Neural crest cell (in vitro differentiated cells): Measurements from ENCODE around the gene C1orf159. TPM values are rescaled to one million over a fixed set of nuclear protein-coding genes. Genes with fewer than 3 reads are reported as not detected.
"Not testable (repeated sequence)": the region's sequence is repeated elsewhere in the genome, so short reads cannot be mapped to it uniquely, and the experiment has no call there.

ENCODE experiments used
- DNase-seq: peaks from one replicate; pipeline ENCODE4 v3.0.0; 2021; ENCODE audit warnings: low read depth, mixed read lengths, low spot score
- H3K27ac Mint-ChIP-seq: one replicate; pipeline ENCODE4 v1.8.0; 2021; ENCODE audit warnings: mild to moderate bottlenecking, mixed read lengths; ENCODE audit not compliant: unreplicated experiment
- H3K27me3 Mint-ChIP-seq: 2 replicates; pipeline ENCODE4 v1.8.0; 2021; ENCODE audit warnings: low read depth, mild to moderate bottlenecking, mixed read lengths
- H3K36me3 Mint-ChIP-seq: 2 replicates; pipeline ENCODE4 v1.8.0; 2021; ENCODE audit warnings: low read depth, mild to moderate bottlenecking, mixed read lengths
- H3K4me1 Mint-ChIP-seq: 2 replicates; pipeline ENCODE4 v1.8.0; 2021; ENCODE audit warnings: mixed read lengths
- H3K4me3 Mint-ChIP-seq: one replicate; pipeline ENCODE4 v1.8.0; 2021; ENCODE audit warnings: mild to moderate bottlenecking, mixed read lengths
- H3K9me3 Mint-ChIP-seq: 2 replicates; pipeline ENCODE4 v1.8.0; 2021; ENCODE audit warnings: mixed read lengths
- CTCF ChIP-seq: fragments of 200-600 bp; sonication (generic); conservative IDR thresholded peaks from 2 replicates; pipeline ENCODE4 v1.5.0; 2021; ENCODE audit warnings: antibody characterized with exemption, mild to moderate bottlenecking
- total RNA-seq: library from RNA; stranded (reverse); gene quantifications from 2 replicates; pipeline ENCODE4 v1.2.1, GENCODE V29; 2021

The C1orf159 gene
- total RNA-seq, 1 donor from 2014 or later, result 26.1 TPM

- DNase-seq, result peak; percentile 45
- Mint-ChIP-seq H3K4me1 (peaks cover 3% of the 10 kb centered on the region), H3K36me3 (peaks cover 7% of the 10 kb centered on the region), H3K9me3 (peaks cover 15% of the 10 kb centered on the region), H3K27ac (no peak overlapping the region), H3K27me3 (peaks cover 5% of the 10 kb centered on the region), H3K4me3 (peak overlapping the region; percentile 65)
- TF ChIP-seq CTCF, result no peak
These were observed 41.6 kb upstream of the C1orf159 start for GRCh38 chr1:1157426-1157913.

GRCh38 chr1:1157033-1157365 is 41.1 kb upstream of the C1orf159 start:
- H3K4me3 Mint-ChIP-seq, result peak overlapping the region; percentile 44
- DNase-seq, result no peak
- H3K4me1 Mint-ChIP-seq, result peaks cover 6% of the 10 kb centered on the region
- H3K9me3 Mint-ChIP-seq, result peaks cover 18% of the 10 kb centered on the region
- no peak for TF ChIP-seq CTCF
- peaks cover 5% of the 10 kb centered on the region for H3K27me3 Mint-ChIP-seq
- H3K36me3 Mint-ChIP-seq, result peaks cover 7% of the 10 kb centered on the region
- H3K27ac Mint-ChIP-seq, result no peak overlapping the region

- no peak for TF ChIP-seq CTCF
- peaks cover 6% of the 10 kb centered on the region for H3K4me1 Mint-ChIP-seq
- H3K9me3 Mint-ChIP-seq, result peaks cover 18% of the 10 kb centered on the region
- DNase-seq, result no peak
- peak overlapping the region; percentile 49 for H3K4me3 Mint-ChIP-seq
- no peak overlapping the region for H3K27ac Mint-ChIP-seq
- H3K36me3 Mint-ChIP-seq, result peaks cover 7% of the 10 kb centered on the region
- peaks cover 5% of the 10 kb centered on the region for H3K27me3 Mint-ChIP-seq
These were observed 40.5 kb upstream of the C1orf159 start for GRCh38 chr1:1156140-1157032.

GRCh38 chr1:1155258-1155657 is 39.4 kb upstream of the C1orf159 start:
- TF ChIP-seq CTCF, result no peak
- no peak overlapping the region for H3K27ac Mint-ChIP-seq
- peak overlapping the region; percentile 41 for H3K4me3 Mint-ChIP-seq
- peaks cover 5% of the 10 kb centered on the region for H3K27me3 Mint-ChIP-seq
- DNase-seq, result no peak
- H3K36me3 Mint-ChIP-seq, result peaks cover 7% of the 10 kb centered on the region
- H3K4me1 Mint-ChIP-seq, result peaks cover 6% of the 10 kb centered on the region
- H3K9me3 Mint-ChIP-seq, result peaks cover 18% of the 10 kb centered on the region

GRCh38 chr1:1153874-1154273 is 38.0 kb upstream of the C1orf159 start:
- peaks cover 18% of the 10 kb centered on the region for H3K9me3 Mint-ChIP-seq
- peaks cover 6% of the 10 kb centered on the region for H3K4me1 Mint-ChIP-seq
- no peak for DNase-seq
- peaks cover 7% of the 10 kb centered on the region for H3K36me3 Mint-ChIP-seq
- H3K27me3 Mint-ChIP-seq, result peaks cover 5% of the 10 kb centered on the region
- H3K4me3 Mint-ChIP-seq, result no peak overlapping the region
- TF ChIP-seq CTCF, result no peak
- H3K27ac Mint-ChIP-seq, result no peak overlapping the region

GRCh38 chr1:1153215-1153614 is 37.3 kb upstream of the C1orf159 start:
- not testable (repeated sequence) for DNase-seq, H3K27ac Mint-ChIP-seq, H3K4me1 Mint-ChIP-seq

GRCh38 chr1:1152431-1152830 is 36.5 kb upstream of the C1orf159 start:
- not testable (repeated sequence) for H3K27me3 Mint-ChIP-seq, H3K36me3 Mint-ChIP-seq, H3K27ac Mint-ChIP-seq, DNase-seq, H3K4me3 Mint-ChIP-seq, H3K4me1 Mint-ChIP-seq
- H3K9me3 Mint-ChIP-seq, result peaks cover 18% of the 10 kb centered on the region

More at GRCh38 chr1:1153215-1153614, 37.3 kb upstream of the C1orf159 start:
- not testable (repeated sequence) for H3K27me3 Mint-ChIP-seq, H3K4me3 Mint-ChIP-seq, H3K36me3 Mint-ChIP-seq
- H3K9me3 Mint-ChIP-seq, result peaks cover 18% of the 10 kb centered on the region
